ENCODE results near the gene DCLRE1A.
"Not testable (repeated sequence)": the region's sequence is repeated elsewhere in the genome, so short reads cannot be mapped to it uniquely, and the experiment has no call there.

DCLRE1A gene

DNA sequence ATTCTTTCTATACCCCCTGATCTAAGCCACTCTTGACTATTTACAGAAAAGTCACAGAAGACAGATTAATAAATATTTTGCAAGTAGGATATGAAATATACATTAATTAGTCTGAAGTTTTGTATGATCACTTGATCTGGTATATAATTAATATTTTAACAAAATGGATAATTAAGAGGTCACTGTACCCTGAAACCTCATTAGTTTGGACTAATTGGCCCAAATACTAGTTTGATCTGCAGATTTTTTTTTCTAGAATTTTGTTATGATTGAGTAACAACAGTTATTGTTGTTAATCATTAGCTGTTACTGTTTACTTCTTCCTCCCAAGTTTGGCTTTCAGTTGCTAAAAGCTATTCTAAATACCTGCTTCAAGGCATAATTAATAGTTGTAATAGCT, 3.3 kb upstream of the DCLRE1A start:
- no peak for DNase-seq

DNA sequence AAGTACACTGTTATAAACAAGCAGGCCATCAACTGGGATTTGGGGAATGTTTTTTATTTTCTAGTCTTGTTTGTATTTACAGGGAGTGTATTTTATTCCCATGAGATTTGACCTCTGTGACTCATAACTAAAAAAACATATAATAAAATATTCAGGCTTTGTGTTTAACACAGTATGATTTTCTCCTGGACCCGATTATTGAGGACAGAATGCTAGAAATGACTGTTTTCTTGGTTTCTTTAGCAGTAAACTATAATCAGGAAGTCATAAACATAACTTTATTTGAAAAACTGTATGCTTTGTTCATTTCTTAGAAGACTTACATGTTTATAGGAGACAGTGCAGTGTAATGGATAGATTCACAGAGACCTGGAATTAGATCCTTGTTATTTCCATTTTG, 2.7 kb upstream of the DCLRE1A start:
- no peak for DNase-seq

DNA sequence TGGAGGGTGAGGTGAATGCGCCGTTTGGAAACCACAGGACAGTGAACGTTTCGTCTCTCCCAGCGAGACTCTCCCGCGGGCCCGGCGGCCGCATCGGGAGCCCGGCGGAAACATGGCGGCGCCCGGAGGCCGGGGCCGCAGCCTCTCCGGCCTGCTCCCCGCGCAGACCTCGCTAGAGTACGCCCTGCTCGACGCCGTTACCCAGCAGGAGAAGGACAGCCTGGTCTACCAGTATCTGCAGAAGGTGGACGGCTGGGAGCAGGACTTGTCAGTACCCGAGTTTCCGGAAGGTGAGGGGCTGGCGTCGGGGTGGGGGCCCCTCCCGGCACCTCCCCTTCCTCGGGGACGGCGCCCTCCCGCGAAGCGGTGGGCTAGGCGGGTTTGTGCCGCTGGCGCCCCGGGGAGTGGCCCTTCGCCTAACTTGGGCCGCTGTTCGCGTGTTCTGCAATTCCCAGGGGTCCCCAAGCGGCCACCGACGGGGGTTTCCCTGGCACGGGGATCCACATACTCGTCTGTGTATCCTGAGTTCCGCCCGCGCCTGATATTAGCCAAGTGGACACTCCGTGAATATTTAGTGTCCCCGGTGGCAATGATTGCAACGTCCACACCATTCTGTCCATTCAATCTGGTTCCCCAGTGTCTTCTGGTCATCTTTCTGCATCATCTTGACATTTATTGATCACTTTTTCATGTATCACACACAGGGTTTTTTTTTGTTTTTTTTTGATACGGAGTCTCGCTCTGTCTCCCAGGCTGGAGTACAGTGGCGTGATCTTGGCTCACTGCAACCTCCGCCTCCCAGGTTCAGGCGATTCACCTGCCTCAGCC, 1.1 kb upstream of the DCLRE1A start:
- peak; percentile 73 for DNase-seq

DNA sequence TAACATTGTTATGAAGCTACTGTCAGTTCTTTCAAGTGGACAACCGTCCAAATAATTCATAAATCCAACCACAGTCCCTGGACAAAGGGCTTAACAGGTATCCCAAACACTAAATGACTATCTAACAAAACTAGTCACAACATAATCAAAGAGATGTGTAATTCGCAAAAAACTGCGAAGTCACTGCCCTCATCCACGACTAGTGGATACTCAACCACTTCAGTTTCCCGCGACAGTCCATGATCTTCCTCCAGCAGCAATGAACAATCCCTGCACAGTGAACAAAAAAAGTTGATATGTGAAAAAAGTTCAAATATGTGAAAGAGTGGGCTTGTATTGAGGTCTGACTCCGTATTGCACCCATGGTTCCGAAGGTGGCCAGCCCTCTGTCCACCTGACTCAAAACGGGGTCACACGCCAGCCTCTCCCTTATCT, 287 bp downstream of the DCLRE1A start:
- DNase-seq: peak; percentile 7

DNA sequence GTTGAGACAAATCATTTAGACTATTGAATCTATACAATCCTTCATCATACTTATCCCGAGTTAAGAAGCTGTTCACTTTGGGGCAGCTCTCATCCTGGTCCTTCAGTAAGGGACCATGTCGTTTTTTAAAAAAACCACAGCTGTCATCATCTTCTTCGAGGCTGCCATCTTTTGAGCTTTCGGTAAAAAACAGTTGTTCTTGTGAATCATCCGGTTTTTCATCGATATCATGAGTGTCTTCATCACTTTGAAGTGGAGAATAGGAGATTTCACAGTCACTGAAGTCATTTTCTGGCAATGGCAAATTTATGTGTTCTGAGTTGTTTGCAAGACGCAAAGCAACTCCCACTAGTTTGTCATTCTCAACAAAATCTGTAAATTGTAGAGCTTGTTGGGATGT, 3.9 kb downstream of the DCLRE1A start:
- DNase-seq: no peak

DNA sequence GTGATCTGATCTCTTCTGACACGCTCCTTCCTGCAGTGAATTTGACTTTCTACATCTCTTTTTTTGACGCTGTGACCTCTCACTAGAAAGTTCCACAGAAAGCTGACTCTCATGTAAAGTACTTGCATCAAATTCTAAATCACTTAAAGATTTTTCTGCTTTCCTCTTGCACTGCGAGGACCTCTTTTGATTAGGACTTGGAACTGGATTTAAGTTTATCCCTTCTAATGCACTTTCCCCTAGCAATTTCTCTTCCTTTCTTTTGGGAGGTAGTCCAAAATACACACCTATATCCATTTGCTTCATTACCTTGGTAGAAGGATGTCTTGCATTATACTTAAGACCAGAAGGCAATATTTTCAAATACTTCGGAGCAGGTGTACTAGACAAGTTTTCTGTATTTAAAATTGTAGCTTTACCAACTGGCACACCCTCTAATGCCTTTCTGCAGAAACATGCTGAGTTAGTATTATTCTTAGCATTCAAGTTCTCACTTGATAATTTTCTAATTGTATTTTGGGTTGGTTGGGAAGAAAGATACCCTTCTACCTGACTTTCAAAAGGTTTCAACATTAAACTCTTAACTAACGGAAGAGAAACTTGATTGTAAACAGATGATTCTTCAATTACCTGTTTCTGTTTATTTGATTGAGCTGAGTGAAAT, 4.6 kb downstream of the DCLRE1A start:
- DNase-seq: no peak

DNA sequence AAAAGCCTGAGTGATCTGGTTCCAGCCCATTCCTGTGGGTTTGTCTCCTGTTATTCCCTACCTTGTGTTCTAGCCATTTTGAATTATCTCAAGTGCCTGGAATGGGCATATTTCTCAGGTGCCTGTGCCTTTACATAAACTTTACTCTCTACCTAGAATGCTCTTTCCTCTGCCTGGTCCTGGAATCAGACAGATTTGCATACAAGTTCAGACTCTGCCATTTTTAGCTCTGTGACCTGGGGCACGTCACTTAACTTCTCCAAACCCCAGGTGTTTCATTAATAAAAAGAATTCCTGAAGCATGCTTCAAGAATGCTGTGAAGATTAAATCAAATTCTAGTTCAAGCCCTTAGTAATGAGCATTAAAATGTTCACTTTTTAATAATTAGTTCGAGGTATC, 7.8 kb downstream of the DCLRE1A start:
- DNase-seq: no peak

DNA sequence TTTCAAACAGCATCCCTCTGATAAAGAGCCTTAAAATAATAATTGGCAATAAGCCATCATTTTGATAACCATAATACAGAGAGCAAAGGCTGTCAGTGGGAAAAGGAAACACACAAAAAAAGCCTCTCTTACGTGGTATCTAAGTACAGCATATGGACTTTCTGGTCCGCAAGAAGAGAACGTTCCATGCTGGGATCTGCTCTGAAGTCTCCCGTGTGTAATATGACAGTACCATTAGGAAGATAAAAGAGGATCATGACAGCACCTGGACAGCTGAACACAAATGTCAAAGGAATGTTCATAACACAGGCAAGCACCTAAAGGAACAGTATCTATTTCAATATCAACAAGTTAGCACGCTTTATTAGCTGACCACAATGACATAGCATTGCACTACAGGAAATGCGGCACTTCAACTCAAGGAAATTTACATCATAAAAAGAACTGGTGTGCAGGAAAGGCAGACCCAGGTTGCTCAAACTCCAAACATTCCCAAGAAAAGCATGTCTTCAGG, 9.9 kb downstream of the DCLRE1A start:
- DNase-seq: no peak

DNA sequence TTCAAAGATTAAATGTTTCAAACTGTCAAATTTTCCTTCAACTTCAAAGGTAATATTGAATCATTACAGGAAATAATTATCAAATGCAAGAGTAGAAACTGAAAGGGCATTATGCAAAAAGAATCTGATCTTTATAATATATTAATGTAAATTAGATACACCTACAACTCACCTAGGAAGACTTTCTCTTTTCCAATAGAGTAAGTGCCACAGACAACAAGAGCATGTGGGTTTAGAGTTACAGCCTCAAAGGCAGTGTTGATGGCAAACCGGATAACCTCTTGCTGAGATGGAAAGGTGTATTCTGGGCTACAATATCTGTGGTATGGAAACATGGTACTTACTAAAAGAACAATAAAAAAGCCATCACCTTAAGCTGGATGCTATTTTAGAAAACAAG, 11.7 kb downstream of the DCLRE1A start:
- DNase-seq: no peak

DNA sequence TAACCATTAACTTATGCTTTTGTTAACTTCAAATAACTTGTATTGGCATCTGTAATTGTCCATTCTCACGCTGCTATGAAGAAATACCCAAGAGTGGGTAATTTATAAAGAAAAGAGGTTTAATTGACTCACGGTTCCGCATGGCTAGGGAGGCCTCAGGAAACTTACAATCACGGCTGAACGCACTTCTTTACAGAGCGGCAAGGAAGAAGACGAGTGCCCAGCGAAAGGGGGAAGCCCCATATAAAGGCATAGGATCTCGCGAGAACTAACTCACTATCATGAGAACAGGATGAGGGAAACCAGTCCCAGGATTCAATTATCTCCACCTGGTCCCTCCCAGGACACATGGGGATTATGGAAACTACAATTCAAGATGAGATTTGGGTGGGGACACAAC, 25.3 kb downstream of the DCLRE1A start:
- not testable (repeated sequence) for DNase-seq

DNA sequence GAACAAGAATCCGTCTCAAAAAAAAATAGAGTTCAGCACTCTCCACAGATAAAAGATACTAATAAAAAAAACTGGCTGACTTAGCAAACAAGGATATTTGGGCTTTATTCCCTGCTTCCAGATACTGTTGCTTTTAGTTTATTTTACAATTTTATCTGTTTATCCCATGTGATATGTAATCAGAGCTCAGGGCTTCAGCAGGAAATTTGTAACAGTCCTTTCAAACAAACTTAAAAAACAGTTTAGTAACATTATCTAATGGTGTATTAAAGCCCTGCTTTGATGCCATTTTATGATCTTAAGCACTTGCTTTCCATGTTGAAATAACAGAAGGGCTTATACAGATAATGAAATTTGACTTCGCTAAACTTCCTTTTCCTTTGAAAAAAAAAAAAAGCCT, 28.1 kb downstream of the DCLRE1A start:
- no peak for DNase-seq

DNA sequence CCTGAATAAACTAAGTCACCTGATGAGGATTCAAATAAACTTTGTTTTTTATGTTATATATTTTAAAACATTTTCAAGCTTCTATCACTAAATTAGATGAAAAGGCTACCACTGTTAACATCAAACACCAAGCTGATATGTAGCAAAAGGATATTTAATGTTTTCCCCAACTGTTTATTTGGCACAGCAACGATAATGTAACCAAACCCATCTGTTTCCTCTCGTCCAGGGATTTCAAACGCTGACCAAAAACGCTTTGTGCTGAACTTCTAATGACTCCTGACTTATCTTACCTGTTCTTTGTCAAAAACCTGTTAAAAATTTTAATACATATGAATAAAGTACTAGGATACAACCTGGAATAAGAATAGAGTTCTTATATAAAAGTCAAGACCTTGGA, 30.5 kb downstream of the DCLRE1A start:
- no peak for DNase-seq

DNA sequence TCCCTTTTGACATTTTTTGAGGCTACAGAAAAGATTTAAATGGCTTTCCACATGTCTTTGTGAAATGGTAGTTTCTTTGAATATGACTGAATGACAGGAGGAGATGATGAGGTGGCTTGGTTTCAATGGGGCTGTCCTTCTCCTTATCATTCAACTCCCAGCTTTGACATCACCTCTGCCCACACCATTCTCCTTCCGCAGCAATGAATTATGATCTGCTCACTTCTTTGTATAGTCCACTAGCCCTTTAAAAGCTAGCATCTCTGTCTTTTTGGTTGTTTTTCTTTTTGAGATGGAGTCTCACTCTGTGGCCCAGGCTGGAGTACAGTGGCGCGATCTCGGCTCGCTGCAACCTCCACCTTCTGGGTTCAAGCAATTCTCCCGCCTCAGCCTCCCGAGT, 31.7 kb downstream of the DCLRE1A start:
- DNase-seq: no peak

DNA sequence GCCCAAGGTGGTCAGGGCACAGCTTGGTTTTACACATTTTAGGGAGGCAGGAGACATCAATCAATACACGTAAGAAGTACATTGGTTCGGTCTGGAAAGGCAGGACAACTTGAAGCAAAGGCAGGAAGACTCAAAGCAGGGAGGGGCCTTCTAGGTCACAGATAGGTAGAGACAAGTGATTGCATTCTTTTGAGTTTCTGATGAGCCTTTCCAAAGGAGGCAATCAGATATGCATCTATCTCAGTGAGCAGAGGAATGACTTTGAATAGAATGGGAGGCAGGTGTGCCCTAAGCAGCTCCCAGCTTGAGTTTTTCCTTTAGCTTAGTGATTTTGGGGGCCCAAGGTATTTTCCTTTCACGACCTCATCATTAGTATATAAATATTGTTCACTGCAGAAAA, 32.6 kb downstream of the DCLRE1A start:
- not testable (repeated sequence) for DNase-seq

DNA sequence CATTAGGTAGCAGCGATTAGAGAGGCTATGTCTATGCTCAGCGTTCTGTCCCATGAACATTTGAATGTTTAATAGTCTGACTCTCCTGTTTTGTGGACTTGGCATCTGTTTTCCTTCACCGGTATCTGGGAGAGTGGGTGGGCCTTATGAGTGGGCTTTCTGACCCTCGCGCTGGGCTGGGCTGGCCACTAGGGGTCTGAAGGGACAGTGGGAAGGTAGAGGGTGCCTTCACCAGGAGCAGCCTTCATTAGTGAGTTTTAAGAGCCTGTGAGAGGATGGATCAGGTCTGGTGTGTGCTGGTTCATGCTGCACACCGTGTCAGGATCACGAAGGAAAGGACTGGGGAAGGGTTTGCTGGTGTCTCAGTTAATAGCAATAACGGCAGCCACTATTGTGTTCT, 33.4 kb downstream of the DCLRE1A start:
- DNase-seq: no peak

DNA sequence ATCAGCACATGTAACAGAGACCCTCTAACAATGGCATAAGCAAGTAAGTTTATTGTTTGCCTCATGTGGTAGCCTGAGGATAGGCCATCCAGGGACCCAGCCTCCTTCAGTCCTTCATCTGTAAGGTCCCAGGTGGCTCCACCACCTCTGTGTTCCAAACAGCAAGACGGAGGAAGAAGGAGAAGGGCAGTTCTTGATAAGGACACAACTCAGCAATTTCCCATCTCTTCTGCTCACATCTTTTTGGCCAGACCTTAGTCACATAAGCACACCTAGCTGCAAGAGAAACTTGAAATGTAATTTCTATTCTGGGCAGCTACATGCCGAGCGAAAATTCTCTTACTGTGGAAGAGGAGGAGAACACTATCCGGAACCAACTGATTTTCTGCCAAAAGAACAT, 33.9 kb downstream of the DCLRE1A start:
- no peak for DNase-seq

DNA sequence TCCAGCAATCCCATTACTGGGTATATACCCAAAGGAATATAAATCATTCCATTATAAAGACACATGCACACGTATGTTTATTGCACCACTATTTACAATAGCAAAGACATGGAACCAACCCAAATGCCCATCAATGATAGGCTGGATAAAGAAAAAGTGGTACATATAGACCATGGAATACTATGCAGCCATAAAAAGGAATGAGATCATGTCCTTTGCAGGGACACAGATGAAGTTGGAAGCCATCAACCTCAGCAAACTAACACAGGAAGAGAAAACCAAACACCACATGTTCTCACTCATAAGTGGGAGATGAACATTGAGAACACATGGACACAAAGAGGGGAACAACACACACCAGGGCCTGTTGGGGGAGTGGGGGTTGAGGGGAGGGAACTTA, 39.2 kb downstream of the DCLRE1A start:
- DNase-seq: not testable (repeated sequence)

DNA sequence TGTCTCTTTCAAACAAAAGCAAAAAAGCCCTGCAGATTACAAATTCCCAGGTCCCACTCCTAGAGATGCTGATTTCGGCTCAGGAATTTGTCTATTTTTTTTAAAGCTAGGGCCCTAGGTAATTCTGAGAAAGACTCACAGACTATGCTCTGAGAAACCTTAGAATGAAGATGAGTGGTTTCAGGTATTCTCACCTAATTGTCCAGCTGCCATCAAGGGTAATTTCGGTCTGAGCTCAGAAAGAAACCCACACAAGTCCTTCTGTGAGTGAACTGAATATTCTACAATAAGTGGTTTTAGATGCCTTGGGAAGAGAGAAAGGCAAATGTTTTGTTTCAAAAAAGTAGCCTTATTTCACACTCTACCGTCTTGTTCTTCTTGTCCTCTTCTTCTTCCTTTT, 45.7 kb downstream of the DCLRE1A start:
- no peak for DNase-seq

DNA sequence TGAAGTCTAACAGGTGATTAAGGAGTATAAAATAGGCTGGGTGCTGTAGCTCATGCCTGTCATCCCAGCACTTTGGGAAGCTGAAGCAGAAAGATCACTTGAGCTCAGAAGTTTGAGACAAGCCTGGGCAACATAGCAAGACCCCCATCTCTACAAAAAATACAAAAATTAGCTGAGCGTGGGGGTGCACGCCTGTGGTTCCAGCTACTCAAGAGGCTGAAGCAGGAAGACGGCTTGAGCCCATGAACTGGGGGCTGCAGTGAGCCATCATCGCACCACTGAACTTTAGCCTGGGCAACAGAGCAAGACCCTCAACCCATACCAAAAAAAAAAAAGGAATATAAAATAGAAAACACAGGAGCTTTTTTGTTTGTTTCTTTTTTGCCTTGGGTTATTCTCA, 47.4 kb downstream of the DCLRE1A start:
- no peak for DNase-seq

DNA sequence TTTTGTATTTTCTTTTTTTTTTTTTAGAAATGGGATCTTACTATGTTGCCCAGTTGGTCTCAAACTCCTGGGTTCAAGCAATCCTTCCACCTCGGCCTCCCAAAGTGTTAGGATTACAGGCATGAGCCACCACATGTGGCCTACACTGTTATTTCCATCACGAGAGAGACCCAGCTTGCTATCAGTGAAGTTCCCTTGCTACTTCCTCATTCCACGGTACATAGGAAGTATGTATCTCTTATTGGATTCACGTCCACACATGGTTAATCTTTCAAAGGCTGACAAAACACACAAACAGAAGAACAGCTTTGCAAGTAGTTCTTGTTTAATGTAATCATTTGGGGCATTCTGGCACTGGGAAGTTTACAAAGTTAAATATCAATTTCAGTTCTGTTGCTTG, 50.9 kb downstream of the DCLRE1A start:
- no peak for DNase-seq

DNA sequence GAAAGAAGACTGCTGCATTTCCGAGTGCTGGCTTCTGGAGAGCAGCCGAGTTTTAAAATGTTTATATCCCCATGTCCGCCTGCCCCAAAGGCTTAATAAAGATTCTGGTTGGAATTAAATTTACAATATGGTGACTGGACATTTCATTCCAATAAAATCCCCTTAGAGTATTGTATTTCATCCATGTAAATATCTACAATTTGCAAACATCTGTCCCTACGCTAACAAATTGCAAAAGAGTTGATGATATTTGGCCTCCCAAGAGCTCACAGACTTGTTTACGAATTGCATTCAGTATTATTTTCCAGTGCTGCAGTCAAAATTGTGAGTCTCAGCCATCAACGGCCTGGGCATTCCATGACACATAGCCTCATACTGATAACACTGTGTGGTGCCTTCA, 52.3 kb downstream of the DCLRE1A start:
- DNase-seq: no peak

DNA sequence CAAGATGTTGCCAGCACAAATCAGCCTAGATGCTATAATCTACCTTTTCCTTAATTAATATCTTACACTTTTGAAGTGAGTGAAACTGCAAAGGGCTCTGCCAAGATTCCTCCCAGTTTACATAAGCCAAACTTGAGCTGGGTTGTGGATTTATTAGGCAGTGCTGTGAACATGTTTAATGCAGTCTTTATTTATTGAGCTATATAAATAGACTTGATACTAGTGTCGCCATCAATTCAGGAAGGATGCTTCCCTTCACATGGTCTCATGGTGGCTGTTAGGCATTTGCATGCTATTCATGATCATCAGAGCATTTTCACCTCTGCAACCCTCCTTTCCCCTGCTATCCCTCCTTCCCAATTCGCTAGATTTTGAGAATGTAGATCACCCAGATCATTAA, 62.2 kb downstream of the DCLRE1A start:
- DNase-seq: no peak

DNA sequence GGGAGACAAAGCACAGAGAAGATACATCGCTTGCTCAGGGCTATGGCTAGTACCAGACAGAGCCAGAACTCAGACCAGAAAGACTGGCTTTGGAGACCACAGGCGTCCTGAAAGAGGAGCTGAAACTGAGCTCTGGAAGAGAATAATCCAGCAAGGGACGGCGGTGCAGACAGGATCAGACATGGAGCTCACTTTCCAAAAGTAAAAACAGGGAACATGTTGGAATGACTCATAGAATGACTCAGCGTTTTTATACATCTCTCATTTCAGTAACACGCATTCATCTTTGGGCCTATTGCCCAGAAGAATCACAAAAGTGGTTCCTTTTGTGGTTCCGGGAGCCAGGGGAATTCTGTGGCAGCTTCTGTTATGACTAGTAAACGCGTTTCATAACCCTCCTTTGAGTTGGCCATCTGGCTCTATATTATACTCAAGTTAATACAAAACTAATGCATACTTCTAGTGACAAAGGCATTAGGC, 65.2 kb downstream of the DCLRE1A start:
- peak; percentile 75 for DNase-seq
